PC-9 (cell line): ENCODE measurements around the gene MYBPC2.

Experiments
- EZH2 ChIP-seq: fragments of 200-600 bp; sonication (generic); IDR thresholded peaks from 2 replicates; pipeline ENCODE4 v1.8.0; 2017; ENCODE audit warnings: antibody characterized with exemption, low read depth
- TF ChIP-seq, protein P1 (sequence below): fragments of 200-600 bp; sonication (generic); conservative IDR thresholded peaks from 2 replicates; pipeline ENCODE4 v1.6.1; 2017; ENCODE audit warnings: mixed run types, antibody characterized with exemption, mild to moderate bottlenecking, moderate library complexity

DNA sequence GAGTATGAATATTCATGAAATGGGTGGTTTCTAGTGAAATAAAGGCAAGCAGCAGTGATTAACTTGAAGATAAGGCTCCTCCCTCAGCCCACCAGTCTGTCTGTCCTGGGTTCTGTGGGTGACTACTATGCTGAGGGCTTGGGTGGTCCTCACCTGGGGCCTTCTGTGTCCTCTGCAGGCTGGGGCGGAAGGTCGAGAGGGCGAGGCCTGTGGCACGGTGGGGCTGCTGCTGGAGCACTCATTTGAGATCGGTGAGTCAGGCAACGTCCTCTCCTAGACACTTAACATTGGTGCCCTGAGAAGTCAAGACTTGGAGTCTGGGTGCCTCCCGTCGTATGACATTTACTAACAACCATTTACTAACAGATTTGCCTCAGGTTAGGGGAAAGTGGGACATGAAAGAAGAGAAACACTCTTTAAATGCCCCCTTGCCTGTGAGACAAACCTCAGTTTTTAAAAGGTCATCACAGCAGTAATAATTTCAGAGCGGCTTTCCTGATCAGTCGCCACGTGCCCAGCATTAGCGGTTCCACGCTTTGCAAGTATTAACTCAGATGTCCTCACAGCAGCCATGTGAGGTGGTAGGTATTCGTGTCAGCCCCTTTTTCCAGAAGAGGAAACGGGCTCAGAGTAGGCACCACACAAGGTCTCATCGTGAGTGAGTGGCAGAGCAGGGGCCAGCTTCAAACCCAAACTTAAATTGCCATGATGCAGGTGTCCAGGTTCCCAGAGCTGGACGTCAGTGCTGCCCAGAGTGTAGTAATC lies 45.2 kb downstream of the MYBPC2 start:
- TF ChIP-seq, protein P1, sequence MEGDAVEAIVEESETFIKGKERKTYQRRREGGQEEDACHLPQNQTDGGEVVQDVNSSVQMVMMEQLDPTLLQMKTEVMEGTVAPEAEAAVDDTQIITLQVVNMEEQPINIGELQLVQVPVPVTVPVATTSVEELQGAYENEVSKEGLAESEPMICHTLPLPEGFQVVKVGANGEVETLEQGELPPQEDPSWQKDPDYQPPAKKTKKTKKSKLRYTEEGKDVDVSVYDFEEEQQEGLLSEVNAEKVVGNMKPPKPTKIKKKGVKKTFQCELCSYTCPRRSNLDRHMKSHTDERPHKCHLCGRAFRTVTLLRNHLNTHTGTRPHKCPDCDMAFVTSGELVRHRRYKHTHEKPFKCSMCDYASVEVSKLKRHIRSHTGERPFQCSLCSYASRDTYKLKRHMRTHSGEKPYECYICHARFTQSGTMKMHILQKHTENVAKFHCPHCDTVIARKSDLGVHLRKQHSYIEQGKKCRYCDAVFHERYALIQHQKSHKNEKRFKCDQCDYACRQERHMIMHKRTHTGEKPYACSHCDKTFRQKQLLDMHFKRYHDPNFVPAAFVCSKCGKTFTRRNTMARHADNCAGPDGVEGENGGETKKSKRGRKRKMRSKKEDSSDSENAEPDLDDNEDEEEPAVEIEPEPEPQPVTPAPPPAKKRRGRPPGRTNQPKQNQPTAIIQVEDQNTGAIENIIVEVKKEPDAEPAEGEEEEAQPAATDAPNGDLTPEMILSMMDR: no peak
- TF ChIP-seq EZH2: no peak
